ENCODE measurements around the gene BORCS6. TPM values are rescaled to one million over a fixed set of nuclear protein-coding genes. Genes with fewer than 3 reads are reported as not detected.

BORCS6 gene
- total RNA-seq, 2 donors from 2014 or later, result 4.5 to 5.6 TPM

- no peak for DNase-seq (ENCODE audit: low spot score)
- intact Hi-C loops (cut with DNase I), result no loop called here
Measured at GRCh38 chr17:8160224-8160577, 29.8 kb downstream of the BORCS6 start.

- intact Hi-C loops (cut with DNase I), result no loop called here
Measured at GRCh38 chr17:8159459-8160223, 30.3 kb downstream of the BORCS6 start.

GRCh38 chr17:8159032-8159400, 31.0 kb downstream of the BORCS6 start:
- intact Hi-C loops (cut with DNase I), result no loop called here
- no peak for DNase-seq (ENCODE audit: low spot score)

More at GRCh38 chr17:8159459-8160223, 30.3 kb downstream of the BORCS6 start:
- DNase-seq (ENCODE audit: low spot score), result no peak

- DNase-seq (ENCODE audit: low spot score), result peak; percentile 97
- intact Hi-C loops (cut with DNase I), result no loop called here
Measured at GRCh38 chr17:8158267-8159031, 31.5 kb downstream of the BORCS6 start.

- intact Hi-C loops (cut with DNase I), result no loop called here
- peak; percentile 100 for DNase-seq (ENCODE audit: low spot score)
Measured at GRCh38 chr17:8156246-8156992, 33.6 kb downstream of the BORCS6 start.

GRCh38 chr17:8155996-8156245, 34.1 kb downstream of the BORCS6 start:
- DNase-seq (ENCODE audit: low spot score), result no peak
- intact Hi-C loops (cut with DNase I), result no loop called here

GRCh38 chr17:8155231-8155995, 34.6 kb downstream of the BORCS6 start:
- intact Hi-C loops (cut with DNase I), result no loop called here
- no peak for DNase-seq (ENCODE audit: low spot score)

GRCh38 chr17:8154608-8155155, 35.3 kb downstream of the BORCS6 start:
- intact Hi-C loops (cut with DNase I), result no loop called here
- no peak for DNase-seq (ENCODE audit: low spot score)

GRCh38 chr17:8153957-8154607, 35.9 kb downstream of the BORCS6 start:
- peak; percentile 100 for DNase-seq (ENCODE audit: low spot score)
- intact Hi-C loops (cut with DNase I), result no loop called here

GRCh38 chr17:8153525-8153956, 36.4 kb downstream of the BORCS6 start:
- intact Hi-C loops (cut with DNase I), result no loop called here
- DNase-seq (ENCODE audit: low spot score), result peak; percentile 95

- no peak for DNase-seq (ENCODE audit: low spot score)
- intact Hi-C loops (cut with DNase I), result no loop called here
Measured at GRCh38 chr17:8153031-8153451, 36.9 kb downstream of the BORCS6 start.

- intact Hi-C loops (cut with DNase I), result no loop called here
- DNase-seq (ENCODE audit: low spot score), result peak; percentile 99
Measured at GRCh38 chr17:8152112-8152775, 37.7 kb downstream of the BORCS6 start, which contains the start of gene PER1. Gene PER1 (minus strand): TSS chr17:8152404. CDS start chr17:8150706, 1,698 bp downstream.

- peak; percentile 97 for DNase-seq (ENCODE audit: low spot score)
- intact Hi-C loops (cut with DNase I), result no loop called here
Measured at GRCh38 chr17:8151641-8152111, 38.3 kb downstream of the BORCS6 start.

- intact Hi-C loops (cut with DNase I), result no loop called here
- peak; percentile 99 for DNase-seq (ENCODE audit: low spot score)
Measured at GRCh38 chr17:8151120-8151640, 38.8 kb downstream of the BORCS6 start.

GRCh38 chr17:8150194-8151119, 39.5 kb downstream of the BORCS6 start:
- no peak for DNase-seq (ENCODE audit: low spot score)

GRCh38 chr17:8149419-8150193, 40.4 kb downstream of the BORCS6 start:
- intact Hi-C loops (cut with DNase I), result loop anchor here in 1 of 2 donors (5.0 kb wide), 1 partner anchor 917 kb away; the partner anchor contains the start of gene DVL2
- peak; percentile 79 for DNase-seq (ENCODE audit: low spot score)

More at GRCh38 chr17:8150194-8151119, 39.5 kb downstream of the BORCS6 start:
- intact Hi-C loops (cut with DNase I), result no loop called here

Measured in posterior vena cava (tissue), 2 donors.